HL-60 (cell line): ENCODE results near the gene RNU4-1.

Experiments used
- GABPA ChIP-seq: IDR thresholded peaks from 2 replicates; pipeline ENCODE4 v1.6.1; 2012; ENCODE audit warnings: low read depth
- POLR2AphosphoS5 ChIP-seq: IDR thresholded peaks from 2 replicates; pipeline ENCODE4 v1.6.1; 2012; ENCODE audit warnings: low read depth
- SPI1 ChIP-seq: IDR thresholded peaks from 2 replicates; pipeline ENCODE4 v1.6.1; 2012; ENCODE audit warnings: low read depth, mild to moderate bottlenecking, borderline replicate concordance
- TF ChIP-seq, protein P1 (sequence below): IDR thresholded peaks from one replicate; pipeline ENCODE4 v1.5.1; 2011; ENCODE audit warnings: low read length, control low read depth, inconsistent platforms; ENCODE audit not compliant: insufficient read depth
- TF ChIP-seq, protein P2 (sequence below): IDR thresholded peaks from 2 replicates; pipeline ENCODE4 v1.6.1; 2012; ENCODE audit warnings: low read depth; ENCODE audit not compliant: insufficient replicate concordance

- no peak for TF ChIP-seq POLR2AphosphoS5
- TF ChIP-seq, protein P1, sequence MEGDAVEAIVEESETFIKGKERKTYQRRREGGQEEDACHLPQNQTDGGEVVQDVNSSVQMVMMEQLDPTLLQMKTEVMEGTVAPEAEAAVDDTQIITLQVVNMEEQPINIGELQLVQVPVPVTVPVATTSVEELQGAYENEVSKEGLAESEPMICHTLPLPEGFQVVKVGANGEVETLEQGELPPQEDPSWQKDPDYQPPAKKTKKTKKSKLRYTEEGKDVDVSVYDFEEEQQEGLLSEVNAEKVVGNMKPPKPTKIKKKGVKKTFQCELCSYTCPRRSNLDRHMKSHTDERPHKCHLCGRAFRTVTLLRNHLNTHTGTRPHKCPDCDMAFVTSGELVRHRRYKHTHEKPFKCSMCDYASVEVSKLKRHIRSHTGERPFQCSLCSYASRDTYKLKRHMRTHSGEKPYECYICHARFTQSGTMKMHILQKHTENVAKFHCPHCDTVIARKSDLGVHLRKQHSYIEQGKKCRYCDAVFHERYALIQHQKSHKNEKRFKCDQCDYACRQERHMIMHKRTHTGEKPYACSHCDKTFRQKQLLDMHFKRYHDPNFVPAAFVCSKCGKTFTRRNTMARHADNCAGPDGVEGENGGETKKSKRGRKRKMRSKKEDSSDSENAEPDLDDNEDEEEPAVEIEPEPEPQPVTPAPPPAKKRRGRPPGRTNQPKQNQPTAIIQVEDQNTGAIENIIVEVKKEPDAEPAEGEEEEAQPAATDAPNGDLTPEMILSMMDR = no peak
- TF ChIP-seq, protein P2, sequence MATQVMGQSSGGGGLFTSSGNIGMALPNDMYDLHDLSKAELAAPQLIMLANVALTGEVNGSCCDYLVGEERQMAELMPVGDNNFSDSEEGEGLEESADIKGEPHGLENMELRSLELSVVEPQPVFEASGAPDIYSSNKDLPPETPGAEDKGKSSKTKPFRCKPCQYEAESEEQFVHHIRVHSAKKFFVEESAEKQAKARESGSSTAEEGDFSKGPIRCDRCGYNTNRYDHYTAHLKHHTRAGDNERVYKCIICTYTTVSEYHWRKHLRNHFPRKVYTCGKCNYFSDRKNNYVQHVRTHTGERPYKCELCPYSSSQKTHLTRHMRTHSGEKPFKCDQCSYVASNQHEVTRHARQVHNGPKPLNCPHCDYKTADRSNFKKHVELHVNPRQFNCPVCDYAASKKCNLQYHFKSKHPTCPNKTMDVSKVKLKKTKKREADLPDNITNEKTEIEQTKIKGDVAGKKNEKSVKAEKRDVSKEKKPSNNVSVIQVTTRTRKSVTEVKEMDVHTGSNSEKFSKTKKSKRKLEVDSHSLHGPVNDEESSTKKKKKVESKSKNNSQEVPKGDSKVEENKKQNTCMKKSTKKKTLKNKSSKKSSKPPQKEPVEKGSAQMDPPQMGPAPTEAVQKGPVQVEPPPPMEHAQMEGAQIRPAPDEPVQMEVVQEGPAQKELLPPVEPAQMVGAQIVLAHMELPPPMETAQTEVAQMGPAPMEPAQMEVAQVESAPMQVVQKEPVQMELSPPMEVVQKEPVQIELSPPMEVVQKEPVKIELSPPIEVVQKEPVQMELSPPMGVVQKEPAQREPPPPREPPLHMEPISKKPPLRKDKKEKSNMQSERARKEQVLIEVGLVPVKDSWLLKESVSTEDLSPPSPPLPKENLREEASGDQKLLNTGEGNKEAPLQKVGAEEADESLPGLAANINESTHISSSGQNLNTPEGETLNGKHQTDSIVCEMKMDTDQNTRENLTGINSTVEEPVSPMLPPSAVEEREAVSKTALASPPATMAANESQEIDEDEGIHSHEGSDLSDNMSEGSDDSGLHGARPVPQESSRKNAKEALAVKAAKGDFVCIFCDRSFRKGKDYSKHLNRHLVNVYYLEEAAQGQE = no peak
- no peak for TF ChIP-seq SPI1
- TF ChIP-seq GABPA = no peak
These were observed 38.2 kb downstream of the RNU4-1 start for GRCh38 chr12:120254809-120255208.
